Lower lobe of right lung (tissue), 2 donors: ENCODE data around the gene C1orf167. TPM values are rescaled to one million over a fixed set of nuclear protein-coding genes. Genes with fewer than 3 reads are reported as not detected.

Experiments used
- ATAC-seq, 2 donors: fragments of 200-7000 bp; cut with Tn5 transposase; one replicate each; pipeline ENCODE4 v1.9.1; 2020 to 2022; ENCODE audit warnings: mild to moderate bottlenecking in 2 of 2, moderate library complexity in 2 of 2
- DNase-seq: peaks from one replicate; pipeline ENCODE4 v3.0.0-alpha.2; 2020
- H3K27ac ChIP-seq: fragments of 200-600 bp; one replicate; pipeline ENCODE4 v1.8.0; 2022
- H3K27me3 ChIP-seq: fragments of 200-600 bp; one replicate; pipeline ENCODE4 v1.8.0; 2022; ENCODE audit warnings: low read depth
- H3K36me3 ChIP-seq: fragments of 200-600 bp; one replicate; pipeline ENCODE4 v1.8.0; 2022; ENCODE audit warnings: mild to moderate bottlenecking
- H3K4me1 ChIP-seq: fragments of 200-600 bp; one replicate; pipeline ENCODE4 v1.8.0; 2022
- H3K4me3 ChIP-seq: fragments of 200-600 bp; one replicate; pipeline ENCODE4 v1.8.0; 2022; ENCODE audit warnings: mild to moderate bottlenecking
- H3K9me3 ChIP-seq: fragments of 200-600 bp; one replicate; pipeline ENCODE4 v1.8.0; 2022
- CTCF ChIP-seq: fragments of 200-600 bp; IDR thresholded peaks from one replicate; pipeline ENCODE4 v1.8.0; 2022; ENCODE audit warnings: antibody characterized with exemption, mild to moderate bottlenecking
- intact Hi-C: fragments of 100-400 bp; cut with DNase I; formaldehyde crosslinking; loops from one replicate; pipeline ENCODE4 v1.11.0; 2022
- total RNA-seq: library from RNA; stranded (reverse); fragmentation: NEBNext Ultra II Directional; extraction: Animal tissue kit (Norgen Biotek cat#: 25700); gene quantifications from one replicate; pipeline ENCODE4 v1.2.1, GENCODE V29; 2021
- donor health status: DM: no; HTN: yes; CAD: no; lungs with severe emphysema.

C1orf167 gene
- total RNA-seq, 1 donor from 2014 or later = 2.2 TPM

- no peak overlapping the region for H3K4me3 ChIP-seq
- no peaks in the 10 kb centered on the region for H3K4me1 ChIP-seq
- intact Hi-C loops = no loop called here
- no peak for TF ChIP-seq CTCF
- DNase-seq (no peak), ATAC-seq (no peak)
- no peak overlapping the region for H3K27ac ChIP-seq
- no peaks in the 10 kb centered on the region for H3K9me3 ChIP-seq
- no peaks in the 10 kb centered on the region for H3K27me3 ChIP-seq
- no peaks in the 10 kb centered on the region for H3K36me3 ChIP-seq
Measured at GRCh38 chr1:11778336-11778735, 16.3 kb downstream of the C1orf167 start.

GRCh38 chr1:11778844-11779623, 17.0 kb downstream of the C1orf167 start:
- TF ChIP-seq CTCF = no peak
- ATAC-seq = no peak
- intact Hi-C loops = no loop called here
- H3K27me3 ChIP-seq = no peaks in the 10 kb centered on the region
- no peak for DNase-seq
- H3K27ac ChIP-seq = no peak overlapping the region
- no peak overlapping the region for H3K4me3 ChIP-seq
- H3K9me3 ChIP-seq = no peaks in the 10 kb centered on the region
- H3K4me1 ChIP-seq = no peaks in the 10 kb centered on the region
- no peaks in the 10 kb centered on the region for H3K36me3 ChIP-seq

- H3K27ac ChIP-seq = no peak overlapping the region
- H3K36me3 ChIP-seq = no peaks in the 10 kb centered on the region
- no peak for TF ChIP-seq CTCF
- no peaks in the 10 kb centered on the region for H3K9me3 ChIP-seq
- intact Hi-C loops = no loop called here
- H3K4me1 ChIP-seq = peaks cover 7% of the 10 kb centered on the region
- no peak overlapping the region for H3K4me3 ChIP-seq
- DNase-seq (no peak), ATAC-seq (no peak)
- no peaks in the 10 kb centered on the region for H3K27me3 ChIP-seq
Measured at GRCh38 chr1:11779715-11780379, 17.9 kb downstream of the C1orf167 start.

GRCh38 chr1:11780380-11781147, 18.6 kb downstream of the C1orf167 start:
- Histone ChIP-seq H3K27ac (no peak overlapping the region), H3K9me3 (no peaks in the 10 kb centered on the region), H3K4me1 (peaks cover 14% of the 10 kb centered on the region), H3K27me3 (no peaks in the 10 kb centered on the region), H3K4me3 (no peak overlapping the region), H3K36me3 (no peaks in the 10 kb centered on the region)
- ATAC-seq (no peak), DNase-seq (no peak)
- no peak for TF ChIP-seq CTCF
- intact Hi-C loops = no loop called here

GRCh38 chr1:11781297-11781696, 19.3 kb downstream of the C1orf167 start:
- intact Hi-C loops = no loop called here
- peaks cover 22% of the 10 kb centered on the region for H3K4me1 ChIP-seq
- H3K9me3 ChIP-seq = no peaks in the 10 kb centered on the region
- DNase-seq (no peak), ATAC-seq (no peak)
- no peak overlapping the region for H3K4me3 ChIP-seq
- no peaks in the 10 kb centered on the region for H3K36me3 ChIP-seq
- no peak overlapping the region for H3K27ac ChIP-seq
- no peak for TF ChIP-seq CTCF
- no peaks in the 10 kb centered on the region for H3K27me3 ChIP-seq
